WTC11 (cell line): Measurements from ENCODE around the gene TMEM116. TPM values are rescaled to one million over a fixed set of nuclear protein-coding genes. Genes with fewer than 3 reads are reported as not detected.

Experiments
- ATAC-seq: fragments of 200-7000 bp; cut with Tn5 transposase; 2 replicates; pipeline ENCODE4 v1.10.0; 2021; ENCODE audit warnings: mild to moderate bottlenecking, moderate library complexity
- CTCF ChIA-PET: fragments of 300-600 bp; sonication (Branson Sonifier 250); formaldehyde crosslinking; loops from one replicate; lab custom pipeline; 2021; ENCODE audit warnings: antibody characterized with exemption; lab: Charles Lee
- POLR2A ChIA-PET: fragments of 350-600 bp; sonication (Branson Sonifier 250); formaldehyde crosslinking; loops from one replicate; lab custom pipeline; 2021; ENCODE audit warnings: antibody characterized with exemption; lab: Charles Lee
- DNase-seq: peaks from one replicate; pipeline ENCODE4 v3.0.0; 2021; ENCODE audit warnings: low spot score
- H3K27ac Mint-ChIP-seq: 2 replicates; pipeline ENCODE4 v1.8.0; 2021; ENCODE audit warnings: mixed read lengths
- H3K27me3 Mint-ChIP-seq: 2 replicates; pipeline ENCODE4 v1.8.0; 2021; ENCODE audit warnings: low read depth, mild to moderate bottlenecking, moderate library complexity, mixed read lengths
- H3K36me3 Mint-ChIP-seq: 2 replicates; pipeline ENCODE4 v1.8.0; 2021; ENCODE audit warnings: mixed read lengths
- H3K4me1 Mint-ChIP-seq: 2 replicates; pipeline ENCODE4 v1.8.0; 2022; ENCODE audit warnings: mixed read lengths
- H3K4me3 Mint-ChIP-seq: 2 replicates; pipeline ENCODE4 v1.8.0; 2021; ENCODE audit warnings: mild to moderate bottlenecking, moderate library complexity, mixed read lengths
- H3K9me3 Mint-ChIP-seq: 2 replicates; pipeline ENCODE4 v1.8.0; 2021; ENCODE audit warnings: mixed read lengths
- ATF1 ChIP-seq: sonication (generic); formaldehyde crosslinking; IDR thresholded peaks from 2 replicates; pipeline ENCODE4 v1.8.1; 2023; ENCODE audit warnings: mild to moderate bottlenecking, moderate library complexity, missing genetic modification reagents
- ATF2 ChIP-seq: sonication (generic); formaldehyde crosslinking; IDR thresholded peaks from 2 replicates; pipeline ENCODE4 v1.8.1; 2022; ENCODE audit warnings: low read depth, missing genetic modification reagents, borderline replicate concordance
- CTCF ChIP-seq: fragments of 200-600 bp; IDR thresholded peaks from 2 replicates; pipeline ENCODE4 v1.8.0; 2022; ENCODE audit warnings: antibody characterized with exemption
- E2F1 ChIP-seq: sonication (generic); formaldehyde crosslinking; IDR thresholded peaks from 2 replicates; pipeline ENCODE4 v1.8.0; 2022; ENCODE audit warnings: mild to moderate bottlenecking, missing genetic modification reagents
- EMX1 ChIP-seq: fragments of 250-450 bp; sonication (Bioruptor Pico); IDR thresholded peaks from 2 replicates; pipeline ENCODE4 v1.8.0; 2021; ENCODE audit warnings: mild to moderate bottlenecking
- ERG ChIP-seq: fragments of 250-450 bp; sonication (Bioruptor Pico); IDR thresholded peaks from 2 replicates; pipeline ENCODE4 v1.8.0; 2021; ENCODE audit warnings: mild to moderate bottlenecking
- FOXK1 ChIP-seq: sonication (generic); formaldehyde crosslinking; IDR thresholded peaks from 2 replicates; pipeline ENCODE4 v1.8.0; 2022; ENCODE audit warnings: mild to moderate bottlenecking, moderate library complexity, missing genetic modification reagents
- HMGXB4 ChIP-seq: sonication (generic); formaldehyde crosslinking; IDR thresholded peaks from 2 replicates; pipeline ENCODE4 v1.8.1; 2023; ENCODE audit warnings: mild to moderate bottlenecking, moderate library complexity, missing genetic modification reagents
- MAX ChIP-seq: sonication (generic); formaldehyde crosslinking; IDR thresholded peaks from 2 replicates; pipeline ENCODE4 v1.8.0; 2022; ENCODE audit warnings: mild to moderate bottlenecking, missing genetic modification reagents
- MLX ChIP-seq: sonication (generic); formaldehyde crosslinking; IDR thresholded peaks from 2 replicates; pipeline ENCODE4 v1.8.1; 2023; ENCODE audit warnings: mild to moderate bottlenecking, missing genetic modification reagents, moderate library complexity
- NR1H2 ChIP-seq: sonication (generic); formaldehyde crosslinking; IDR thresholded peaks from 2 replicates; pipeline ENCODE4 v1.9.0; 2021; ENCODE audit warnings: mild to moderate bottlenecking, moderate library complexity, missing genetic modification reagents
- NR3C1 ChIP-seq: sonication (generic); formaldehyde crosslinking; conservative IDR thresholded peaks from 2 replicates; pipeline ENCODE4 v1.8.1; 2023; ENCODE audit warnings: low read depth, mild to moderate bottlenecking, missing genetic modification reagents
- RORB ChIP-seq: fragments of 250-450 bp; sonication (Bioruptor Pico); IDR thresholded peaks from 2 replicates; pipeline ENCODE4 v1.9.0; 2021; ENCODE audit warnings: mild to moderate bottlenecking
- TCF7 ChIP-seq: sonication (generic); formaldehyde crosslinking; IDR thresholded peaks from 2 replicates; pipeline ENCODE4 v1.8.0; 2022; ENCODE audit warnings: mild to moderate bottlenecking, low read depth, missing genetic modification reagents, moderate library complexity
- TP53 ChIP-seq: sonication (generic); formaldehyde crosslinking; IDR thresholded peaks from 2 replicates; pipeline ENCODE4 v1.8.1; 2023; ENCODE audit warnings: mild to moderate bottlenecking, missing genetic modification reagents
- ZNF396 ChIP-seq: fragments of 250-450 bp; sonication (Bioruptor Pico); IDR thresholded peaks from 2 replicates; pipeline ENCODE4 v1.8.0; 2021; ENCODE audit warnings: mild to moderate bottlenecking, moderate library complexity, borderline replicate concordance
- total RNA-seq: library from RNA; stranded (reverse); gene quantifications from 3 replicates; pipeline ENCODE4 v1.2.3, GENCODE V29; 2021

TMEM116 gene
- total RNA-seq, 1 experiment from 2014 or later, result 7.8 TPM

GRCh38 chr12:111887926-111888745 lies 124.8 kb downstream of the TMEM116 start:
- no peak for ATAC-seq
- POLR2A ChIA-PET, result no interaction called here

More at GRCh38 chr12:111887926-111888745, 124.8 kb downstream of the TMEM116 start:
- TF ChIP-seq CTCF (no peak), MLX (CRISPR knock-in tag) (no peak), EMX1 (CRISPR knock-in tag) (no peak), HMGXB4 (no peak), MAX (CRISPR knock-in tag) (no peak), NR3C1 (no peak), ZNF396 (CRISPR knock-in tag) (no peak), NR1H2 (CRISPR knock-in tag) (no peak), E2F1 (CRISPR knock-in tag) (no peak), RORB (no peak), ATF1 (CRISPR knock-in tag) (no peak), FOXK1 (CRISPR knock-in tag) (no peak), ATF2 (CRISPR knock-in tag) (no peak), TP53 (CRISPR knock-in tag) (no peak), ERG (CRISPR knock-in tag) (no peak), TCF7 (no peak)
- H3K27ac Mint-ChIP-seq, result no peak overlapping the region; the same call in 1 of the 2 replicates
- H3K4me1 Mint-ChIP-seq, result no peaks in the 10 kb centered on the region
- H3K4me3 Mint-ChIP-seq, result no peak overlapping the region
- H3K27me3 Mint-ChIP-seq, result no peaks in the 10 kb centered on the region
- no peak for DNase-seq
- peaks cover 85% of the 10 kb centered on the region for H3K36me3 Mint-ChIP-seq
- CTCF ChIA-PET, result no interaction called here
- no peaks in the 10 kb centered on the region for H3K9me3 Mint-ChIP-seq
